ENCODE measurements around the gene ITGB7.

Gene ITGB7

GRCh38 chr12:53218551-53219291 lies 11.7 kb upstream of the ITGB7 start:
- TF ChIP-seq MAX (IDR thresholded peaks at IDR 0.05) (no peak), YY1 (IDR thresholded peaks at IDR 0.05; ENCODE audit: low read depth) (no peak), RAD21 (IDR thresholded peaks at IDR 0.05; ENCODE audit: low read depth) (no peak), REST (IDR thresholded peaks at IDR 0.05; ENCODE audit: low read depth) (no peak), CEBPB (IDR thresholded peaks at IDR 0.05) (no peak), TAF1 (IDR thresholded peaks at IDR 0.05; ENCODE audit: low read depth) (no peak), TEAD4 (IDR thresholded peaks at IDR 0.05) (no peak)

- TF ChIP-seq RAD21 (IDR thresholded peaks at IDR 0.05; ENCODE audit: low read depth) (no peak), CEBPB (IDR thresholded peaks at IDR 0.05) (no peak), ZBTB7A (IDR thresholded peaks at IDR 0.05; ENCODE audit: low read depth) (no peak), YY1 (IDR thresholded peaks at IDR 0.05; ENCODE audit: low read depth) (no peak), REST (IDR thresholded peaks at IDR 0.05; ENCODE audit: low read depth) (no peak), MAX (IDR thresholded peaks at IDR 0.05) (no peak), TAF1 (IDR thresholded peaks at IDR 0.05; ENCODE audit: low read depth) (no peak), USF1 (IDR thresholded peaks at IDR 0.05) (no peak), TCF12 (IDR thresholded peaks at IDR 0.05; ENCODE audit: low read depth) (no peak), EP300 (IDR thresholded peaks at IDR 0.05; ENCODE audit: borderline replicate concordance) (no peak), TEAD4 (IDR thresholded peaks at IDR 0.05) (no peak), CREB1 (IDR thresholded peaks at IDR 0.05; ENCODE audit: low read depth) (no peak), FOXM1 (IDR thresholded peaks at IDR 0.05; ENCODE audit: borderline replicate concordance, low read depth) (no peak), EGR1 (IDR thresholded peaks at IDR 0.05) (no peak), NFIC (IDR thresholded peaks at IDR 0.05) (no peak)
Observed at GRCh38 chr12:53217931-53218307, 10.9 kb upstream of the ITGB7 start.

DNA sequence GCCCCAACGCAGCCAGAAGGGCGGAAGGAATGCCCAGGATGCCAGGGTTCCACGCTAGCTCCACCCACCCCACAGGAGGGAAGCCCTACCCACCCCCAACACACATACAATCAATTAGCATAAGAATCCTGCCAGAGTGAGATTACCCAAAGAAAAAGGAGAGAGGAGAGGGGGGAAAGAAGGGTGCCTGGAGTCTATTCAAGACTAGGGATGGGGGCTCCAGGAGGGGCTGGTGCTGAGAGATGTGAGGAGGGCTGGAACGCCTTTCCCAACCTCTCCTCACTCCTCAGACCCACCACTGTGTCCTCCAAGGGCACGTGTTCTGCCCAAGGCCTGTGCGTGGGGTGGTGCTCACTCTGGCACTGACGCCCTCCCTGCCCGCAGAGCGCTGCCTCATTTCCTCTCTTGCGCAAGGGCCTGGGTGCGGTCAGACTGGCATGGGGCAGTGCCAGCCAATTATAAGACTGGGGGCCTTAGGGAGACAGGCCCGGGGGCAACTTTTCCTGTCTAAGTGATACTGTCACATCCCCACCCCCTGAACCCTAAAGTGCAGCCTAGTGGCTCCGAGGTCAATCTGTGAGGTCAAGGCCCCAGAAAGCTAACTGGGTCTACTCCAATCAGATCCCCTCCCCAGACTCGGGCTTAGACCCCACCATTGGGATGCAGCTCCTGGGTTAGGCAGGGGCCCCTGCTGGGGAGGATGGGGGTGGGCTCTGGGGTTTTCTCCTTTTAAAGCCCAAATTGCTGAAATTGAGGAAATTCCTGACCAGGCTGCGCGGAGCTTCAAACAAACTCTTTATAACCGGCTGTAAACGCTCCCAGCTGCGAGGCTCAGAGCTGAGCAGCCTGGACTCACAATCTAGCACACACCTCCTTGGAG lies 10.2 kb upstream of the ITGB7 start:
- peak; percentile 99 for TF ChIP-seq CEBPB (IDR thresholded peaks at IDR 0.05)
- TF ChIP-seq ZBTB7A (IDR thresholded peaks at IDR 0.05; ENCODE audit: low read depth) = 0 out of 2 replicates have a peak, but pooled peaks have one; percentile 23
- no peak for TF ChIP-seq FOXM1 (IDR thresholded peaks at IDR 0.05; ENCODE audit: borderline replicate concordance, low read depth)
- TF ChIP-seq USF1 (IDR thresholded peaks at IDR 0.05) = peak; percentile 69
- TF ChIP-seq MAX (IDR thresholded peaks at IDR 0.05) = peak; percentile 38
- no peak for TF ChIP-seq NFIC (IDR thresholded peaks at IDR 0.05)

GRCh38 chr12:53215497-53215896 lies 8.4 kb upstream of the ITGB7 start:
- no peak for TF ChIP-seq EGR1 (IDR thresholded peaks at IDR 0.05)
- no peak for TF ChIP-seq YY1 (IDR thresholded peaks at IDR 0.05; ENCODE audit: low read depth)
- TF ChIP-seq TCF12 (IDR thresholded peaks at IDR 0.05; ENCODE audit: low read depth) = no peak
- TF ChIP-seq TEAD4 (IDR thresholded peaks at IDR 0.05) = no peak
- no peak for TF ChIP-seq CREB1 (IDR thresholded peaks at IDR 0.05; ENCODE audit: low read depth)
- TF ChIP-seq USF1 (IDR thresholded peaks at IDR 0.05) = no peak
- TF ChIP-seq ZBTB7A (IDR thresholded peaks at IDR 0.05; ENCODE audit: low read depth) = no peak
- no peak for TF ChIP-seq RAD21 (IDR thresholded peaks at IDR 0.05; ENCODE audit: low read depth)
- no peak for TF ChIP-seq FOXM1 (IDR thresholded peaks at IDR 0.05; ENCODE audit: borderline replicate concordance, low read depth)
- TF ChIP-seq TAF1 (IDR thresholded peaks at IDR 0.05; ENCODE audit: low read depth) = no peak
- TF ChIP-seq MAX (IDR thresholded peaks at IDR 0.05) = no peak
- TF ChIP-seq REST (IDR thresholded peaks at IDR 0.05; ENCODE audit: low read depth) = no peak
- TF ChIP-seq CEBPB (IDR thresholded peaks at IDR 0.05) = no peak
- no peak for TF ChIP-seq EP300 (IDR thresholded peaks at IDR 0.05; ENCODE audit: borderline replicate concordance)
- no peak for TF ChIP-seq NFIC (IDR thresholded peaks at IDR 0.05)
